ENCODE data around the gene ADAMTS10. TPM values are rescaled to one million over a fixed set of nuclear protein-coding genes. Genes with fewer than 3 reads are reported as not detected.

ADAMTS10 gene
- total RNA-seq, 1 donor from 2014 or later: 87.6 TPM

- H3K4me3 Mint-ChIP-seq (ENCODE audit: unreplicated experiment): no peak overlapping the region
Observed at GRCh38 chr19:8600816-8601215, 9.7 kb downstream of the ADAMTS10 start.

GRCh38 chr19:8600064-8600463 is 10.5 kb downstream of the ADAMTS10 start:
- no peak overlapping the region for H3K27ac Mint-ChIP-seq (ENCODE audit: unreplicated experiment)

More at GRCh38 chr19:8600816-8601215, 9.7 kb downstream of the ADAMTS10 start:
- Mint-ChIP-seq H3K36me3 (ENCODE audit: unreplicated experiment) (peaks cover 5% of the 10 kb centered on the region), H3K27ac (ENCODE audit: unreplicated experiment) (no peak overlapping the region), H3K4me1 (ENCODE audit: low read depth, unreplicated experiment) (no peaks in the 10 kb centered on the region), H3K9me3 (ENCODE audit: unreplicated experiment) (peaks cover 7% of the 10 kb centered on the region), H3K27me3 (ENCODE audit: unreplicated experiment) (peaks cover 5% of the 10 kb centered on the region)
- TF ChIP-seq, protein P1, sequence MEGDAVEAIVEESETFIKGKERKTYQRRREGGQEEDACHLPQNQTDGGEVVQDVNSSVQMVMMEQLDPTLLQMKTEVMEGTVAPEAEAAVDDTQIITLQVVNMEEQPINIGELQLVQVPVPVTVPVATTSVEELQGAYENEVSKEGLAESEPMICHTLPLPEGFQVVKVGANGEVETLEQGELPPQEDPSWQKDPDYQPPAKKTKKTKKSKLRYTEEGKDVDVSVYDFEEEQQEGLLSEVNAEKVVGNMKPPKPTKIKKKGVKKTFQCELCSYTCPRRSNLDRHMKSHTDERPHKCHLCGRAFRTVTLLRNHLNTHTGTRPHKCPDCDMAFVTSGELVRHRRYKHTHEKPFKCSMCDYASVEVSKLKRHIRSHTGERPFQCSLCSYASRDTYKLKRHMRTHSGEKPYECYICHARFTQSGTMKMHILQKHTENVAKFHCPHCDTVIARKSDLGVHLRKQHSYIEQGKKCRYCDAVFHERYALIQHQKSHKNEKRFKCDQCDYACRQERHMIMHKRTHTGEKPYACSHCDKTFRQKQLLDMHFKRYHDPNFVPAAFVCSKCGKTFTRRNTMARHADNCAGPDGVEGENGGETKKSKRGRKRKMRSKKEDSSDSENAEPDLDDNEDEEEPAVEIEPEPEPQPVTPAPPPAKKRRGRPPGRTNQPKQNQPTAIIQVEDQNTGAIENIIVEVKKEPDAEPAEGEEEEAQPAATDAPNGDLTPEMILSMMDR (IDR thresholded peaks at IDR 0.05; ENCODE audit: partially characterized antibody, unreplicated experiment): no peak
- no peak for DNase-seq

DNA sequence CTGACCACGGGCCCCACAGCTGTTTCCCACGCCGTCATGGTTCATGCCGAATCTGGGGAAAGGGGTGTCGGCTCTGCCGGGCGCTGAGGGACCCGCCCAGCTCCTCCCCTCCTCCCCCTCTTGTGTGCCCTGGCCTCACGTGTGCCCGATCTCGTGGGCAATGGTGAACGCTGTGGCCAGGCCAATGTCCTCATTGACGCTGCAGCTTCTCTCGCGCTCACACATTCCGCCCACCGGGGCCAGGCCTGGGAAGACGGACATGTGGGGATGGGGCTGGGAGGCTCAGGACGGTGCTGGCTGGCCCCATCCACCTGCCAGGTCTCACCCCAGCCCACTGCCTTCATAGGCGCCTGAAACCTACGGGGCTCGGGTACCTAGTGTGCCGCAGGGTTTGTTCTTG is 14.3 kb downstream of the ADAMTS10 start:
- no peak overlapping the region for H3K27ac Mint-ChIP-seq (ENCODE audit: unreplicated experiment)
- H3K4me3 Mint-ChIP-seq (ENCODE audit: unreplicated experiment): no peak overlapping the region
- DNase-seq: no peak
- peaks cover 15% of the 10 kb centered on the region for H3K9me3 Mint-ChIP-seq (ENCODE audit: unreplicated experiment)
- TF ChIP-seq, protein P1 (IDR thresholded peaks at IDR 0.05; ENCODE audit: partially characterized antibody, unreplicated experiment): no peak
- no peaks in the 10 kb centered on the region for H3K4me1 Mint-ChIP-seq (ENCODE audit: low read depth, unreplicated experiment)
- peaks cover 19% of the 10 kb centered on the region for H3K27me3 Mint-ChIP-seq (ENCODE audit: unreplicated experiment)
- peaks cover 15% of the 10 kb centered on the region for H3K36me3 Mint-ChIP-seq (ENCODE audit: unreplicated experiment)

More at GRCh38 chr19:8600064-8600463, 10.5 kb downstream of the ADAMTS10 start:
- DNase-seq: no peak
- no peaks in the 10 kb centered on the region for H3K4me1 Mint-ChIP-seq (ENCODE audit: low read depth, unreplicated experiment)
- TF ChIP-seq, protein P1 (IDR thresholded peaks at IDR 0.05; ENCODE audit: partially characterized antibody, unreplicated experiment): no peak
- H3K27me3 Mint-ChIP-seq (ENCODE audit: unreplicated experiment): peaks cover 5% of the 10 kb centered on the region
- H3K36me3 Mint-ChIP-seq (ENCODE audit: unreplicated experiment): peaks cover 5% of the 10 kb centered on the region
- H3K9me3 Mint-ChIP-seq (ENCODE audit: unreplicated experiment): peaks cover 7% of the 10 kb centered on the region
- no peak overlapping the region for H3K4me3 Mint-ChIP-seq (ENCODE audit: unreplicated experiment)

DNA sequence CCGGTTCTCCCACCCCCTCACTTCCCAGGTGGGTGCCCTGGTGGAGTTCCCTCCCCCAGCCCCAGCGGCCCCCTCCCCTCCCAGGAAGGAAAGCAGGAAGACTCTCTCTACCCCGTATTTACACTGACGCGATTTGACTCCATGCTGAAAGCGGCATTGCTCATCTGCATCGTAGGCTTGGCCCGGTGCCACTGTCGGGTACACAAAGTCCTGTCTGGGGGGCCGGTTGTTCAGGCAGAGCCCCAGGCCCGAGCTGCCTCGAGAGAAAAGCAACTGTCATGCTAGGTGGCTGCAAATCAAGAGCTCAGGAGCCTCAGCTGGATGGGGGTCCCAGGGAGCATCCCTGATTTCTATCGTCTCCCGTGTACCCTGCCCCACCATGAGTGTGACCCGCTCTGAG is 14.9 kb downstream of the ADAMTS10 start:
- TF ChIP-seq, protein P1 (IDR thresholded peaks at IDR 0.05; ENCODE audit: partially characterized antibody, unreplicated experiment): no peak
- Mint-ChIP-seq H3K27me3 (ENCODE audit: unreplicated experiment) (peaks cover 22% of the 10 kb centered on the region), H3K9me3 (ENCODE audit: unreplicated experiment) (peaks cover 18% of the 10 kb centered on the region), H3K27ac (ENCODE audit: unreplicated experiment) (no peak overlapping the region), H3K4me3 (ENCODE audit: unreplicated experiment) (no peak overlapping the region), H3K4me1 (ENCODE audit: low read depth, unreplicated experiment) (no peaks in the 10 kb centered on the region), H3K36me3 (ENCODE audit: unreplicated experiment) (peaks cover 15% of the 10 kb centered on the region)
- no peak for DNase-seq

GRCh38 chr19:8593931-8594330 is 16.6 kb downstream of the ADAMTS10 start:
- TF ChIP-seq, protein P1 (IDR thresholded peaks at IDR 0.05; ENCODE audit: partially characterized antibody, unreplicated experiment): peak; percentile 10
- Mint-ChIP-seq H3K9me3 (ENCODE audit: unreplicated experiment) (peaks cover 16% of the 10 kb centered on the region), H3K27me3 (ENCODE audit: unreplicated experiment) (peaks cover 24% of the 10 kb centered on the region), H3K4me1 (ENCODE audit: low read depth, unreplicated experiment) (no peaks in the 10 kb centered on the region), H3K4me3 (ENCODE audit: unreplicated experiment) (peak overlapping the region; percentile 20), H3K36me3 (ENCODE audit: unreplicated experiment) (peaks cover 15% of the 10 kb centered on the region), H3K27ac (ENCODE audit: unreplicated experiment) (no peak overlapping the region)
- DNase-seq: no peak
